WERI-Rb-1 (cell line): ENCODE results near the gene SUMO4.

Experiments
- DNase-seq: peaks from one replicate; pipeline ENCODE4 v3.0.0-alpha.2; 2020
- H3K27ac ChIP-seq: fragments of 250-450 bp; sonication (Bioruptor Pico); 2 replicates; pipeline ENCODE4 v1.5.1; 2020; ENCODE audit warnings: mild to moderate bottlenecking, moderate library complexity
- H3K27me3 ChIP-seq: fragments of 250-450 bp; sonication (Bioruptor Pico); 2 replicates; pipeline ENCODE4 v1.5.1; 2021; ENCODE audit warnings: mild to moderate bottlenecking, low read depth, moderate library complexity; ENCODE audit not compliant: insufficient read depth, severe bottlenecking
- H3K36me3 ChIP-seq: fragments of 250-450 bp; sonication (Bioruptor Pico); 2 replicates; pipeline ENCODE4 v1.5.1; 2020; ENCODE audit warnings: mild to moderate bottlenecking, moderate library complexity
- H3K4me3 ChIP-seq: 2 replicates; pipeline ENCODE4 v1.5.1; 2011; ENCODE audit warnings: low read depth, mild to moderate bottlenecking, control low read depth, low read length
- H3K9me3 ChIP-seq: fragments of 250-450 bp; sonication (Bioruptor Pico); 2 replicates; pipeline ENCODE4 v1.5.1; 2021; ENCODE audit warnings: mild to moderate bottlenecking, moderate library complexity; ENCODE audit not compliant: severe bottlenecking
- CTCF ChIP-seq: IDR thresholded peaks from 2 replicates; pipeline ENCODE4 v1.5.1; 2011; ENCODE audit warnings: low read depth, mild to moderate bottlenecking, control low read depth, inconsistent platforms, low read length

SUMO4 gene

GRCh38 chr6:149419696-149420404 lies 19.8 kb downstream of the SUMO4 start:
- TF ChIP-seq CTCF: no peak
- Histone ChIP-seq H3K9me3 (no peaks in the 10 kb centered on the region), H3K27me3 (no peaks in the 10 kb centered on the region), H3K36me3 (no peaks in the 10 kb centered on the region), H3K4me3 (no peak overlapping the region), H3K27ac (no peak overlapping the region)
- DNase-seq: no peak

GRCh38 chr6:149421132-149421531 lies 21.1 kb downstream of the SUMO4 start:
- no peaks in the 10 kb centered on the region for H3K27me3 ChIP-seq
- no peaks in the 10 kb centered on the region for H3K36me3 ChIP-seq
- DNase-seq: no peak
- no peaks in the 10 kb centered on the region for H3K9me3 ChIP-seq
- no peak overlapping the region for H3K4me3 ChIP-seq
- no peak for TF ChIP-seq CTCF
- no peak overlapping the region for H3K27ac ChIP-seq

GRCh38 chr6:149422581-149422980 lies 22.5 kb downstream of the SUMO4 start:
- Histone ChIP-seq H3K27ac (no peak overlapping the region), H3K27me3 (no peaks in the 10 kb centered on the region), H3K4me3 (no peak overlapping the region), H3K36me3 (no peaks in the 10 kb centered on the region), H3K9me3 (no peaks in the 10 kb centered on the region)
- DNase-seq: no peak
- TF ChIP-seq CTCF: no peak

GRCh38 chr6:149423964-149424440 lies 23.9 kb downstream of the SUMO4 start:
- Histone ChIP-seq H3K27me3 (no peaks in the 10 kb centered on the region), H3K4me3 (no peak overlapping the region), H3K36me3 (no peaks in the 10 kb centered on the region), H3K27ac (no peak overlapping the region), H3K9me3 (no peaks in the 10 kb centered on the region)
- DNase-seq: no peak
- no peak for TF ChIP-seq CTCF

GRCh38 chr6:149425224-149425623 lies 25.2 kb downstream of the SUMO4 start:
- no peak for TF ChIP-seq CTCF
- H3K36me3 ChIP-seq: no peaks in the 10 kb centered on the region
- no peak for DNase-seq
- H3K4me3 ChIP-seq: no peak overlapping the region
- no peak overlapping the region for H3K27ac ChIP-seq
- H3K9me3 ChIP-seq: no peaks in the 10 kb centered on the region
- no peaks in the 10 kb centered on the region for H3K27me3 ChIP-seq

- DNase-seq: no peak
- Histone ChIP-seq H3K9me3 (no peaks in the 10 kb centered on the region), H3K27ac (no peak overlapping the region), H3K36me3 (no peaks in the 10 kb centered on the region), H3K27me3 (no peaks in the 10 kb centered on the region), H3K4me3 (no peak overlapping the region)
- no peak for TF ChIP-seq CTCF
Observed at GRCh38 chr6:149425754-149426153, 25.7 kb downstream of the SUMO4 start.
